GM18861 (cell line): ENCODE measurements around the gene DGKZ.

Experiments
- ATAC-seq: cut with Tn5 transposase; IDR thresholded peaks from one replicate; pipeline ENCODE4 v1.9.1; 2021; ENCODE audit not compliant: unreplicated experiment

The DGKZ gene

DNA sequence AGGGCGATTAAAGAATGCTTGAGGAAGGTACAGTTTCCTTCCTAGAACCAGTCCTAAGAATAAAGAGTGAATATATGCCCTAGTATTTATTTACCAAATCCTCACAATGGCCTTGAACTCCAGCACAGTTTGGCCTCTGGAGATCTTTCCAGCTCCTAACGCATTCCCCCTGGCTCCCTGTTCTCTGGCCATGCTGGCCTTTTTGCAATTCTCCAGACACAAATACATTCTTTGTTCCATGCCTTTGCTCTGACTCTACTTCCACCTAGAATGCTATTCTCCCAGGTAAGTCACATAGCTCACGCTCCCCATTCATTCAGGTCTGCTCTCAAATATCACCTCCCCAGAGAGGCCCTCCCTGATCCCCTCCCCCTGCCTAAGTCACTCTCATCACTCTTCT, 3.7 kb upstream of the DGKZ start:
- ATAC-seq, result no peak

DNA sequence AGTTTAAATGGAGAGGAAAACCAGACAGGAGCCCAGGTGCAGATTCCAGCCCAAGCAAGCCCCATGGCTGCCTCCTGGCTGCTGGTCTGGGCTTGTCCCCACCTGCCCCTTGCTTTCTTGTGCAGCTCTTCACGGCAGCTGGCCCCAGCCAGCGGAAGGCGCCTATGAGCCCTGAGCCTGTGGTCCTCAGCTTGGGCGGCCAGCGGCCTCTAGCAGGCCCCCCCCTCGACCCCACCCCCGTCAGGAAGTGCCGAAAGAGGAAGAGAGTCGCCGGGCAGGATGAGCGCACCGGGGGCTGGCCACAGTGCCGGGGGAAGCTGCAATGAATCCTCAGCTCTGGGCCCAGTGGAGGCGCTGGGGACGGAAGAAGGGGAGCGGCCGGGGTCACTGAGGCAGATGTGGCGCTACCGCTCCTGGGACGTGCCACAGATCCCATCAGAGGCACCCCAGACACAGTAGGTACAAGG, 2.1 kb upstream of the DGKZ start:
- no peak for ATAC-seq

DNA sequence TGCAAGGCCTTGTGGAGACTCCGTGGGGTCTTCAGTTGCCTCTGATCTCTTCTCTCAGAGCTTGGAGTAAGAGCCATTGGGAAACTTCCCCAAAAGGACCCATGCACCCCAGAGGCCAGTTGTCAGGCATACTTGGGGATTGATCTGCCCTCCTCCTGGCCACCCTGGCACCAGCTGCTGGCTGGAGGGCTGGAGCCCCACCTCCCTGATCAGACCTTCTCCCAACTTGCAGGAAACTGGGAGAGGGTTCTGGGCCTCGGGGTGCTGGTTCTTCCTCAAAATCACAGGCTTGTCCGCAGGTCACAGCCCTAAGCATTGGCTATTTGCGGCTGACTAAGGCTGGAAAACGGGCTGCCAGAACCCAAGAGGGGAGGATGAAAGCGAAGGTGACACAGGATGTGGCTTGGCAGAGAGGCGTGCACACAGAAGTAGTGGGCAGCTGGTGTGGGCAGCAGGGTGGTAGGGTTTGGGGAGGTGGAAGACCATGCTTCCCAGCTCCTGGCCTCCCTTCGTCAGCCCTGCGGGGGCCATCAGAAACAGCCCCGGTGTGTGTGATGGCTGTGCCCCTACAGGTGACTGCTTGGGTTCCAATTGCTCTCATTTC, 1.3 kb upstream of the DGKZ start:
- no peak for ATAC-seq

DNA sequence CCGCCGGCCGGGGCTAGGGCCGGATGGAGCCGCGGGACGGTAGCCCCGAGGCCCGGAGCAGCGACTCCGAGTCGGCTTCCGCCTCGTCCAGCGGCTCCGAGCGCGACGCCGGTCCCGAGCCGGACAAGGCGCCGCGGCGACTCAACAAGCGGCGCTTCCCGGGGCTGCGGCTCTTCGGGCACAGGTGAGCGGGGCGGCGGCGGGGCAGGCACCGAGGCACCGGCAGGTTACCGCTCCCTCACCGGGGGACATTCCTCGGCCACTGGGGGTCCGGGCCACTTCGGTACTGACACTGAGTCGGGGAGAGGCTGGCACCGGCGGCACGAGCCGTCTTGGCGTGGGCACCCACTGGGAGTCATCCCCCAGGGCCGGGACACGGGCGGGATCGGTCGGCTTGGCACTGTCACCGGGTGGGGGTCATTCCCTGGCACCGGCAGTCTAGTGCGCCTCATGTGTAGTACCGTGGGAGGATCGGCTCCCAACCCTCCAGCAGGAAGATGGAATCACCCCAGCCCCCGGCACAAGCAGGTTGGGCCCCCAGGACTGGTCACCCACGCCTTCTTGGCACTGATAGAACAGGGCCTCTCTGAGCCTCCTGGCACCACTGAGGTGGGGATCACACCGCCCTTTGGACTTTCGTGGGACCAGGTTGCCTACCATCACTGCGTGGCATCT, 511 bp downstream of the DGKZ start:
- ATAC-seq, result peak; percentile 2

DNA sequence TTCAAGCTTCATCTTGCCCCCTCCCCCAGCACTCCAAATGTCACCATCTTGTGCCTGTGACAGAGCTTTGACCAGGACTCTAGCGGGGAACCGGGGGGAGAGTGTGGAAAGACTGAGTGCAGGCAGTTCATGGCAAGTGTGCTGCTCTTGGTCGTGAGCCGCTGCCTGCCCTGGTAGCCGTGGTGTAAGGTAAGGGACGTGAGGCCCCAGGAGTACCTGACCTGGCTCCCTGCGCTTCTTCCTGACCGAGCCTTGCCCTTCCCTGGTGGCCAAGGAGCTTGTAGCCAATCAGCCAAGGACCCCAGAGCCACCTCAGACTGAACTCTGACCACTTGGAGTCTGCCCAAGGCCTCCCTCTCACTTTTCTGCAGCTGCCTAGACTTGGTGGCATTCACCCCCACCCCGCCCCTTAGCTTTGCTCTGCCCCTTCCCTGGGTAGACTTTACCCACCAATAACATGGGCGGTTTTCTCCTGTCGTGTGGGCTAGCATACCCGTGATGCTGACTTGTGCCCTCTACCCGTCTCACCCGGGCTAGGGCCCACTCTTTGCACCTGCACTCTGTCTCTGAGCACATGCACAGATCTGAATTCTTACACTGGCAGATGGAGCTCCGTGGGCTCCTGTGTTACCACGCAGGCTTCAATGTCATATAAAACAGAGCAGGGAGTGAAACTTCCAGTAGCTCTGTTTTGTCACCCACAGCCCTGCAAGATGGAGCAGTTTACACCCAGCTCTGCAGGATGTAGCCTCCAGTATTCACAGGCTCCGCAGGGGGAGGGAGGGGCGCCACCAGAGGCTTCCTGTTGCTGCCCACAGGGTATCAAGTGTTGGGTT, 1.5 kb downstream of the DGKZ start:
- no peak for ATAC-seq

DNA sequence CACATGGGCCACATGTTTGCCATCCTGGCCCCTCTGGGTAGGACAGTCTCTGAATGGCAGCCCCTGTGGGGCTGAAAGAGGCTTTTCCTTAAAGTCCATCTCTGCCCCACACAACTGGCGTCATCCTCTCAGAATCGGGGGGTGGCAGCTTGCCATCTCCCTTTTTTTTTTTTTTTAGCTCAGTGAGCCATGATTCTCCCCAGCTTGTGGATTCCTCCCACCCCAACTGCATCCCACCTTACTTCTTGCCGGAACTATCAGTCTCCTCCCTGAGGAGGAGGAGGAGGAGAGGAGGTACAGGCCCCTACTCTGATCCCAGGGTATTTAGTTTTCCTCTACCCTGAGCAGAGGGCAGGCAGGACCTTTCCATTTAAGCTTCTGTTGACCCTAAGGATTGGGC, 3.4 kb downstream of the DGKZ start:
- no peak for ATAC-seq

DNA sequence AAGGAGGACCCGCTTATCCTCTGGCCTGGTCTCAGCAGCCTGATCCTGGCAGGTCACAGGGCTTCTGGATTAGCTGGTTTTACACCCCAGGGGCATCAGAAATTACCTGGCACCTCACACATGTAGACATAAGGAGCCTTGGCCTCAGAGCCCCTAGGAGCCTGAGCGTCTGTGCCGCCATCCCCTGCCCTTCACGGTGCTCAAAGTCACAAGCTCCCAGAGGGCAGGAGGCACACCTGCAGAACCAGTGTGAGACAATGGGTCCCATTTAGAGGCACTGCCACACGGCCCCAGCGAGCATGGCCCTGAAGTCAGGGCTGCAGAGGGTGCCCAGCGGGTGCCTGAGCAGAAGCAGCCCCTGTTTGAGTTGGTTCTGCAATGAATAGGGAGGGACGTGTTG, 3.9 kb downstream of the DGKZ start:
- ATAC-seq, result no peak

DNA sequence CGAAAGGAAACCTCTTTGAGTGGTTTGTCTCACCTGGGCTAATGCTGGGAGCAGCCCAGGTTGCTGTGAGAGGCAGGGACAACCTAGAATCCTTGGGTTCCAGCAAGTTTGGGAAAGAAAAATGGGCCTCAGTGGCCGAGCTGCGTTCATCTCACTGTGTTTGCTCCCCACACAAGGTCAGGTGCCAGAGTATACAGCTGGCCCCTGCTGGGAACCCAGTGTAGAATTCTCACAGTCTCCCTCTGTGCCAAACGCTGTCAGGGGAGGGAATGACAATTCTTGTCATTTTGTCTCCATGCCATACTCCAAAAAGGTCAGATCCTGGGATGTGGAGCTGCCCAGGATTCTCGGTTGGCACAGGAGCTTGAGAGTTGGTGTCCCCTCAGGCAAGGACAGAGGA, 4.3 kb downstream of the DGKZ start:
- no peak for ATAC-seq

DNA sequence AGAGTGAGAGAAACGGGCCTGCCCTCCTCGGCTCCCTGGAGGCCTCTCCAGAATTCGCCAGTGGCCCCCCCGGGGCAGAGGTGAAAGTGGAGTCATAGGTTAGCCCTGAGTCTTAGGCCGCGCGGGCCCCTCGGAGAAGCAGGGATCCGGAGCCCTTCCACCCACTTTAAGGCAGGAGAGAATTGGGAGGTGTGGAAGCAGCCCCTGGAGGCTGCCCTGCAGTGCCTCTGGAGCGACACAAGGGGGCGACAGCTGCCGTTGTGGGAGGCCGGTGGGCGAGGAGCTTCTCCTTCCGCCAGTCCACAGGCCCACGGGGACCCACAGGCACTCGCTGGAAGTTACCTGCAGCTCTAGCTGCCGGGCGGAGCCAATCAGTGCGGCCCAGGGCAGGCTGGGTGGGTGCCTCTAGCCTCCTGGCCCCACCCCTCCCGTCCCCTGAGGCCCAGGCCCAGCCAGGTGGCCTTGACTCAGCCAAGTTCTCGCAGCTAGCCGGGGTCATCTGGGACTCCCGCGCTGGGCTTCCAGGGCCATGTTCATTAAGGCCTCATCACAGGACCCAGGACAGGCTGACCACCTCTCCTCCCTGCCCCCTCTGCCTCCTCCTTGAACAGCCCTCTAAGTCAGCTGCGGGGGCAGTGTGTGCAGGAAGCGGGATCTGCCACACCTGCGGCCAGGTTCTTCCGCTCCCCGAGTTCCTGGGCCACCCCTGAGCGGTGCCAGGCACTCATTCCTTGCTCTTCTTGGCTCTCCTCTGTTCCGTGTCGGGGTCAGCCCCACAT, 5.0 kb downstream of the DGKZ start:
- ATAC-seq, result no peak

DNA sequence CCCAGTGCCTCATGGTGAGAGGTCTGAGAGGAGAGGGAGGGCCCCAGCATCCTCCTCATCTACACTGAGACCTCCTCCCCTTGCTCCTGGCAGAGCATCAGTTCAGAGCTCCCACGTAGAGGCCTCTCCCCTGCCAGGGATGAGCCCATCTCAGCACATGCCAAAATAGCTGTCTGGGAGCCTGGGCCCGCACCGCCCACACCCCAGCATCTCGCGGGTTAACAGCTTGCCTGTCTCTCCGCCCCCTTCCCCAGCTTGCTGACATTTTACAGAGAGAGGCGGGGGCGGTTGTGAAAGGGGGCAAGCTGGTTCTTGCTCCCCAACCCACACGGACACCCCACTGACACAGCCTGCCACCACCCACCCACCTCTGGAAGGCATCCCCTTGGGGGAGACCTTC, 6.4 kb downstream of the DGKZ start:
- ATAC-seq, result no peak

DNA sequence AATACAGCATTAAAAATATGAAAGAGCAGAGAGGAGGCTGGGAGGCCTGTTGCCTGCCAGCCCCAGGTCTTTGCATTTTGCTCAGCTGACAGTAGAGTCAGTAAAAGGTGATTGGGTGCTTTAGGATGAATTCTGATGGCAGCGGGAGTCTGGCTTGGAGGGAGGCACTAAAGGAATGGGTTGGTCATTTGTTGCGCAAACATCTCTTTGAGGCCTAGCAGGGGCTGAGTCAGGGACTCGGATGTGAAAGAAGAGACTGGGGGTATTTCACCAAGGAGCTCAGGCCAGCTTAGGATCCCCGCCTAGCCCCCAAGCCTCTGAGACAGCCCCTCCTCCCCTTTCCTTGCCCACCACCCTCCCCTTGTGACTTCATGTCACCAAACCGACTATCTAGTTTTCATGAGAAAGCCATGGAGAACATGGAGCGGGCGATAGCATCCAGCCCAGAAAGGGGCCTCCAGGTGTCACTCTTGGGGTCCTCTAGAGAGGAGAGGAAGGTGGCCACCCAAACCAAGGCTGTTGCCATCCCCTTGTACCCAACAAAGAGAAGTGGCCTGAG, 9.7 kb downstream of the DGKZ start:
- no peak for ATAC-seq

DNA sequence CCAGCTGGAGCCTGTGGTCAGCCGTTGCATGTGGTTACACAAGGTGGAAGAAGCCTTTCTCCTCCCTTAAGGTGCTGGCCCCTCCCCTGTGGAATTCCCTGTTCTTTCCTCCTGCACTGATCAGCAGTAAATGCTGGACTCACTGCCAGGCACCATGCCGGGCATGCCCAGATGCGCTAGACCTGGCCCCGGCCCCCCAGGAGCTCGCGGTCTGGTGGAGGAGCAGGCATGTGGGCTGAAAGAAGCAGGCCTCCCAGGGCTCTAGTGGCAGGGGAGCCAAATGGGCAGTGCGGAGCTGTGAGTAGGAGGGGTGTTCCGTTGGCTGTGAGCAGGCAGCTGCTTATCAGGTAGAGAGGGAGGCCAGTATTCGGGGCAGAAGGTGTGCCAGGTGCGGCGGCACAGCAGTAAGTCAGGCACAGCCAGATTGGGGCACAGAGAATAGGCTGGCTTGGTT, 10.2 kb downstream of the DGKZ start:
- ATAC-seq, result no peak

DNA sequence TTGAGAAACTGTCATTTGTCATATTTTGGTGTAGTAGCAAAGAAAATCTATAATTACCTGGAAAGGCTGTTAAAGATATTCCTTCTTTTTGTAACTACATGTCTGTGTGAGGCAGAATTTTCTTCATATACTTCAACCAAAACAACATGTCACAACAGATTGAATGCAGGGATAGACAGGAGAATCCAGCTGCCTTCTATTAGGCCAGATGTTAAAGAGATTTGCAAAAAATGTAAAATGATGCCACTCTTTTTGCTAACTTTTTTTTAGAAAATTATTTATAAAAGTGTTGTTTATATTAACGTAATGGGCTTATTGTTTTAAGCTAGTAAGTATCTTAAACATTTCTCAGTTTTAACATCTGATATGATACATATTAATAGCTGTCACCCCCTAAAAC, 12.7 kb downstream of the DGKZ start:
- ATAC-seq, result no peak

DNA sequence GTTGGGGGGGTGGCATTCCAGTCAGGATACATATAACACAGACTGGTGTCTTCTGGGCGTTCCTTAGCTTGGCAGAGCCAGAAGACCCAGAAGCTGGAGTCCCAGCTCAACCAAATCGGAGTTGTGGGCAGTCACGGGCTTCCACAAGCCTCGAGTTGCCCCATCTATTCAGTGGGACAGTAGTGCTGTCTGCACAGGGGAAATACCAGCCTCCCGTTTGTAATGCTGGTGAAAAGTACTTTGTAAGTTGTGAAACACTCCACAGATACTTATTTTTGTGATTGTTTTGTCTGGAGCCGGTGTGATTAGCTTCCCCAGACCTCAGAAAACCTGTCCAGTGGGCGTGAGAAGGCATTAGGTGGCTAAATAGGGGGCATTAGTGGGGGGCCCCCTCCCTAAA, 13.6 kb downstream of the DGKZ start:
- ATAC-seq, result no peak

DNA sequence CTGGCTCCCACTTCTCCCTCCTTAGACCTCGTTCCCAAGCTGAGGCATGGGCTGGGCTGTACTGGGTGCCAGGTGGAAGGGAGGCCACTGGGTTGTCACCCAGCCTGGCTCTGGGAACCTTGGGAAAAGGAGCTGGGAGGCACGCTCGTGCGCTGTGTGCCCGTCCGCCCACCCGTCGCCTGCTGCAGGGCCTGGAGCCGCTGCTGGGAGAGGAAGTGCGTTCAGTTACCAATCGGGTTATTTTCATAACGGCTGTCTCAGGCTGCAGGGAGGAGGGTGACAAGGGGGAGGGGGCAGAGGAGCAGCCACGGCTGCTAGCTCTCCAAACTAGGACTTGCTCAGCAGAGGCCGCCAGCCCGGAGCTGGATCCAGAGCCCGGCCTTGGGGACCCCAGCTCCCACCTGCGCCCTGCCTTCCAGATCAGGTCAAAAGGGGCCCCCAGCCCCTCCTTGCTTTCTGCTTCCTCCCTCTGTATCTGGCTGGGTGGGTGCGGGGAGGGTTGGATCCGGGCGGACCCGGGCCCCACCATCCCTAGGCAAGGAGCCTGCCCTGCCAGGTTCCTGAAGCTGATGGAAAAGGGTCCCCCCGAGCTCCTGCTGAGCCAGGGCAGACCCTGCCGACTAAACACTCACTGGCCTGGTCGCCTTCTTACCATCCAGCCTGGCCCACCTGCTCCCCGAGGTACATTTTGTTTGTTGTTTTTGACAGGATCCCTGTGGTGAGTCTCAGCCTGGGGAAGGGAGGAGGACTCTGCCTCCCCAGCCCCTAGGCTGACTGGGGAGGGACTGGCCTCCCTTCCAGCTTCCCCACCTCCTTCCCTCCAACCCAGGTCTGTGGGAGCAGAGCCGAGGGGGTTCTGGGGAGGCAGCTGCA, 14.3 kb downstream of the DGKZ start:
- ATAC-seq, result peak; percentile 84

DNA sequence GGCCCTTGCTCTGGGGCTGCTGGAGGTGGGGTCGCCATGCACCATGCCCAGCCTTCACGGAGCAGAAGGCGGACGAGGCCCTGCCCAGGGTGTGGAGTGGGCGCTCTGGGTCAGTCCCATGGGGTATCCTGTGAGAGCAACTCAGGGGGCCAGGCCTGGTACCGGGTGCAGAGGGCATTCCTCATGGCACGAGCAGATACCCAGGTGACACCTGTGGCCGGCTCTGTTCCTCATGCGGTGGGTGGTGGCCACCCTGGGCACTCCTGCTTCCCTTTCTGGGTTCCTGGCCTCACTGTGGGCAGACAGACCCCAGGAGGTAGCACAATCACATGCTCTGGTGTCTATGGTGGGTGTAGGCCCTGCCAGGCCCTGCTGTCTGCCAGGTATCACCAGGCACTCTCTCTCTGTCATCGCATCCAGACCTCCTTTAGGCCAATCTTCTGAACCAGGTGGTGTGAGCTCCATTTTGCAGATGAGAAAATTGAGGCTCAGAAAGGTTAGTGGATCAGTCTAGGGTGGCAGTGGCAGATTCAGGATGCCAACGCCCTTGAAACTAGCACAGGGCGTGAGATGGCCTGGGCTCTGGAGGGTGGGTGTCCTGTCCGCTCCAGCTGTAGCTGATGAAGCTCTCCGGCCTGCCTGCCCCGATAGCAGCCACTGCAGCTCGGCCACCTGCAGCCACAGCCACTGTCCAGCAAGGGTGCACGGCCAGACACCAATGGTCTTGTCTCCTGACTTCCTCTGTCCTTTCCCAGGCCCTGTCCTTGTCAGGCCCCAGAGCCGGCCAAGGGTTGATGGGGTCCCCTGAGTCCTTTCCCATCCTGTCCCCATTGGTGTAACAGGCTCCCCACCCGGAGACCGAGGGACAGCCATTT, 15.1 kb downstream of the DGKZ start:
- ATAC-seq, result no peak

DNA sequence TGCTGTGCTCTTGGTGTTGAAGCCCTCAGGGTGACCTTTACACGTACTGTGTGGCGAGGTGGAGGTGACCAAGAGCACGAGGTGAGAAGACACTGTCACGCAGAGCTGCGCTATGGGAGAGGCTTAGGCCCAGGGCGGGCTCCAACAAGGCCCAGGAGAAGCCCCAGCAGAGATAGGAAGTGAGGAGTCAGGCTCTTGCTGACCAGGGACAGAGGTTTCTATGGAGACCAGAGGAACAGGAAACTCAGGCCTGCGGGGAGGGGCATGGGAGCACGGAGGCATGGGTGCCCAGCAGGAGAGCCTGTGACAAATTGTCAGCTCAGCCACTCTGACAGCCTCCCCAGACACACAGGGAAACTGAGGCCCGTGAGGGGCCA, 15.8 kb downstream of the DGKZ start:
- no peak for ATAC-seq

DNA sequence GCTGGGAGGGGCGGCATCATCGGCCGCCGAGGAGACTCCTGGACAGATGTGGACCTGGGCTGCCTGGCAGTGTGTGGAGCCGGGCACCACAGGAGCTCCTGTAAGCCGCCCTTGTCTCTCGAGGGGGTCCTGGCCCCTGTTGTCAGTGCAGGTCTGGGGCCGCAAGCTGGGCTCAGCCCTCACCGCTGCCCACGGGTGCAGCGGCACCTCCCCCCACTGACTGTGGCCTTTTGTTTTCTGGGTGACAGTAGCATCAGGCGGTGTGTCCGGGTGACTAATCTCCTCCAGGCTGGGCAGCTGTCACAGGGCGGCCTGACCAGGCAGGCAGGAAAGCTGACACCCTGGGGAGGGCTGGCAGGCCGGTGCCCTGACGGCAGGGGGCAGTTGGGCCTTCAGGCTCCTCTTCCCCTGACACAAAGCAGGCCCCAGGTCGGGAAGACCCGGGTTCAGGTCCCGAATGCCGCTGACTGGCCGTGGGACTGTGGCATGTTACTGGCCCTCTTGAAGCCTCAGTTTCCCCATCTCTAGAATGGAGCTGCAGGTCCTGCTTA, 16.3 kb downstream of the DGKZ start:
- ATAC-seq, result no peak

DNA sequence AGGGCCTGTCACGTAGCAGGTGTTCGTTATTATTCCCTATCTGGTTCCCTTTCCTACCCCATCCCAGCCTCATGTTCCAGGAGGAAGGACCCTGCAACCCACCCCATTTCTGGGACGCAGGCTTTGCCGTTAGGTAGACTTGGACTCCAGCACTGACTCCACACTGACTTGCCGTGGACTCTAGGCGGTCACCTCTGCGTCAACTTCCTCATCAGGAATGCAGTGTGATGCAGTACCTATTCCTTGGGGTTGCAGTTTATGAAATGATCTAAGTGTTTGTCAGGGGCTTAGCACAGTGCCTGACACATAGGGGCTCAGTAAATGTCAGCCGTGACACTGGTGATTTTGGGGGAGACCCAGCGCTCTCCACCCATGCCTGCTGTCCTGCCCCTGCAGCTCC, 16.8 kb downstream of the DGKZ start:
- no peak for ATAC-seq
